NCI-H1092 treated with DMSO at 0.1 percent for 48 hours (cell line): ENCODE results near the gene RECQL.
A peak's percentile ranks its signal among the peaks of the same experiment; 100 is the strongest.

ENCODE experiments used
- DNase-seq: peaks from one replicate; lab custom pipeline; 2025; lab: John Stamatoyannopoulos, UW

The RECQL gene, protein sequence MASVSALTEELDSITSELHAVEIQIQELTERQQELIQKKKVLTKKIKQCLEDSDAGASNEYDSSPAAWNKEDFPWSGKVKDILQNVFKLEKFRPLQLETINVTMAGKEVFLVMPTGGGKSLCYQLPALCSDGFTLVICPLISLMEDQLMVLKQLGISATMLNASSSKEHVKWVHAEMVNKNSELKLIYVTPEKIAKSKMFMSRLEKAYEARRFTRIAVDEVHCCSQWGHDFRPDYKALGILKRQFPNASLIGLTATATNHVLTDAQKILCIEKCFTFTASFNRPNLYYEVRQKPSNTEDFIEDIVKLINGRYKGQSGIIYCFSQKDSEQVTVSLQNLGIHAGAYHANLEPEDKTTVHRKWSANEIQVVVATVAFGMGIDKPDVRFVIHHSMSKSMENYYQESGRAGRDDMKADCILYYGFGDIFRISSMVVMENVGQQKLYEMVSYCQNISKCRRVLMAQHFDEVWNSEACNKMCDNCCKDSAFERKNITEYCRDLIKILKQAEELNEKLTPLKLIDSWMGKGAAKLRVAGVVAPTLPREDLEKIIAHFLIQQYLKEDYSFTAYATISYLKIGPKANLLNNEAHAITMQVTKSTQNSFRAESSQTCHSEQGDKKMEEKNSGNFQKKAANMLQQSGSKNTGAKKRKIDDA

GRCh38 chr12:21501258-21502163 is at the start of gene RECQL, which contains the start of gene GOLT1B:
Gene RECQL (minus strand): TSS chr12:21501635. CDS start chr12:21499570, 2,065 bp downstream.
Gene GOLT1B (plus strand): TSS chr12:21501789. CDS start chr12:21501924, 135 bp downstream.
- peak; percentile 98 for DNase-seq

- no peak for DNase-seq
These were observed 46.0 kb upstream of the RECQL start for GRCh38 chr12:21547437-21547836.

GRCh38 chr12:21546716-21547115 is 45.3 kb upstream of the RECQL start:
- no peak for DNase-seq

DNA sequence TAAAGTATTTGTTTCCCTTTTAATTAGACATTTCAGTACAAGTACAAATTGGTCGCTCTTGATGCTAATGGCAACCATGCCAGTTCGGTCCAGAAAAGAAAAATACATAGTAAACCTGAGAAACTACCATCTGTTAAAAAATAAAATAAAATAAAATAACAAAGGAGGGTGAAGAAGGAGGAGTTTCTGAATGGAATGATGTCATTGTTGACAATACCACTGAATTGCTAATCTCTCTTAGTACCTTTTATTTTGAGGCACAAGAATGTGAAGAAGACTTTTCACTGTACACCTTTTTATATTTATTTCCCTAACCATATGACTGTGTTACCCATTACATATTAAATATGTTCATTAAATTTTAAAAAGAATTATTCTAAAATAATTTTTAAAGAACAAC is 44.1 kb upstream of the RECQL start:
- no peak for DNase-seq

DNA sequence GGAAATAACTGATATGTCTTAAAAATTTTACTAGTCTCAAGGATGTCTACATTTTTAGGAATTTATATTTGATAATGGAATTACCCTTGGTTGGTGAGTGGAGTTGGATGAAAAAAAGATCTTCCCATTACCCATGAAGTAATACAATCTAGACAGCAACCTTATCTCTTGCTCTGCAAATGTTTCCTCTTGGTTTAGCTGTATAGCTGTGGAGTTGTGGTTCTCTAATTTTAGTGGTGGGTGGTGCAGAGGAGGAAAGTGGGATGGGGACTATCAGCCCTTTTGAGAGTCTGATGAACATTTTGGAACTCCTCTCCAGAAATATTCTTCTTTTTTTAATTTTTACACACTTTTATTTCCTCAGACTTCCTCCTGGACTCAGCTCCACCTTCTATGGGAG is 41.7 kb upstream of the RECQL start:
- no peak for DNase-seq

DNA sequence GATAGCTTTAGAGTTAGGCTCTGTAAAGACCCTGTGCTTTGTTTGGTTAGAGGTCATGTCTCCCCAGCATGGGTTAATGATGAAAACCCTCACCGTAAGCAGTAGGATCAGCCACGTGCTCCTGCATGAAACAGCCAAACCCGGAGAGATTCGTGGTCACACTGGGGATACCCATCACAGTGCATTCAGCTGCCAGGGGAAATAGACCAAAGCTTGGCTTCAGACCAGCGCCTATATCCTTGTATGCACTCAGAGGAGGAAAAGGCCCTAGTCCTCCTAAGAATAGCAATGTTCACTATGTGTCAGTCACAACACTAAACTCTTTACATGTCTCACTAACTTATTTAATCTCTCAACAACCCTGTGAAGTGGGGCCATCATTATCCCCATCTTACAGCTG is 41.0 kb upstream of the RECQL start:
- DNase-seq: no peak

DNA sequence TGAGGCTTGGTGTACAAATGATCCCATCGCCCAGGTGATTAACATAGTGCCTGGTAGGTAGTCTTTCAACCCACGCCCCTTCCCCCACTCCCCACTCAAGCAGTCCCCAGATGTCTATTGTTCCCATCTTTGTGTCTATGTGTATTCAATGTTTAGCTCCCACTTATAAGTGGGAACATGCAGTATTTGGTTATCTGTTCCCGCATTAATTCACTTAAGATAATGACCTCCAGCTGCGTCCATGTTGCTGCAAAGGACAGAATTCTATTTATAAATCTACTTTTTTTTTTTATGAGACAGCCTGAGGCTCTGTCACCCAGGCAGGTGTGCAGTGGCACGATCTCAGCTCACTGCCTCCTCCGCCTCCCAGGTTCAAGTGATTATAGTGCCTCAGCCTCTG is 40.3 kb upstream of the RECQL start:
- peak; percentile 18 for DNase-seq

DNA sequence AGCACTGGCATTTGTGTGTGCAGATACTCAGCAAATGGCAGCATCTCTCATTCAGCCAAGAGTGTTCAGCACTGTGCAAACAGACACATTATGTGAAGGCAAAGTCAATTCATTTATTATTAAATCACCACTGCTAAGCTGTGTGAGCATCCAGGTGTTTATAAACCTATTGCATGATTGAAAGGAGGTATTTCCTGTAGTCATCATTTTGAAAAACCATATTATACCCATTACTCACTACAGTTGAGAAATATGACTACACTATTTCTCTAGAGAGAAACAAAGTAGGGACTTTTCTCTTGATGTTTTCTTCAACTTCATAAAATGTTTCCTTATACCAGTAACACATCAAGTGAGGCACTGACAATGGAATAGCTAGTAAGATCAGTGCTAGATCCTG is 38.4 kb upstream of the RECQL start:
- peak; percentile 8 for DNase-seq

DNA sequence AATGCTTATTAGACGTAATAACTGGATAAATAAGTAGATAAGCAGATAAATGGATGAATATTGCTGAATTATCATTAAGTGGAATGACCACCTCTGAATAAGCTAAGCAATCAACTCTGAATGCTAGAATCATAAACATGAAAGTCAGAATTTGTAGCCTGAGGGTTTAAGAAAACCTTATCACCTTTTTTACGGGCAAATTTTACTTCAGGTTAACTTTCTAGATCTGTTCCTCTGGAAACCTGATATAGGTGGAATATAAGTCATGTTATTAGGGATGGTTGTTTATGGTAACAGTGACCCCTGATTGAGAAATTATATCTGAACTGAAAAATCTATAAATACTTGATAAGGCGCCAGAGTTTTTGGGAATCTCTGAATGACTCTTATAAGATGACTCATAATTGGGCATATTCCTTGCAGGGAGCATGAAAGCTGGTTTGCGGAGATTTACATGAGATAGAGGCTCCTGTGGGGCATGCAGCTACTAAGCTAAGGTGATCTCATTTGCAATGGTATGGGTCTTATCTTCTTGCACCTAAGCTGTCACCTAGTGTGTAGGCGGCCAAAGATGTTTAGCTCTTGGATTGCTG is 36.7 kb upstream of the RECQL start:
- DNase-seq: no peak

GRCh38 chr12:21529456-21529855 is 28.0 kb upstream of the RECQL start:
- no peak for DNase-seq

GRCh38 chr12:21528953-21529352 is 27.5 kb upstream of the RECQL start:
- no peak for DNase-seq

- DNase-seq: peak; percentile 82
These were observed 26.2 kb upstream of the RECQL start for GRCh38 chr12:21527451-21528180.

- peak; percentile 78 for DNase-seq
These were observed 25.4 kb upstream of the RECQL start for GRCh38 chr12:21526721-21527345.

DNA sequence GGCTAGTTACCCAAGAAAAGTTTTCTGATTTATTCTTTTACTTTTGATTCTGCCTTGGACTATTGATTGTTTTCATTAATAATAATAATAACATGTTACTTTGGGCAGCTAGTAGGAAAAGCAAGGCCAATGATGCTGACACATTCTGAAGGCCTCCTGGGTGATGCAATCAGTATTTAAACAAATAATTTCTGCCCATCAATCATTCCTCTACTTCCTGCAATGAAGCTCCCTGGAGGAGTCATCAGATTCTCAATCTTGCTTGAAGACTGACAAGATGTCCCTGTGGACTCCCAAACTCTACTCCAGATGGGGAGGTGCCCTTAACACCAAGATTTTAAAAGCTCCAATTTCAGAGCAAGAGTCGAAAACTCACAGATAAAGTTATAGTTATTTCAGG is 24.6 kb upstream of the RECQL start, which contains the start of gene SPX:
TSS of gene SPX (plus strand) at position 244 of the 400 bp plus-strand sequence. CDS start 177 bp downstream, outside the sequence.
- DNase-seq: no peak

DNA sequence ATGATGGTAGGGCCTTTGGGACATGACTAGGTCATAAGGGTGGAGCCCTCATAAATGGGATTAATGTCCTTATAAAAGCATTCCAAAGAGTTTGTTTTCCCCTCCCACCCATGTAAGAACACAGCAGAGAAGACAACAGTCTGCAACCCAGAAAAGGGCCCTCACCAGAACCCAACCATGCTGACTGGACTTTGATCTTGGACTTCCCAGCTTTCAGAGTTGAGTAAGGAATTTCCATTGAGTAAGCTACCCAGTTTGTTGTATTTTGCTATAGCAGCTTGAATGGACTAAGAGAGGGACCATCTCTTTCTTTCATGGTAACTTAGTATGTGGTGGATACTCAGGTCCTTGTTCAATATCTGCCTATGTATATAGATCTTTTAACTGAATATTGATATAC is 21.7 kb upstream of the RECQL start:
- no peak for DNase-seq

- no peak for DNase-seq
These were observed 20.1 kb upstream of the RECQL start for GRCh38 chr12:21521541-21521940.

DNA sequence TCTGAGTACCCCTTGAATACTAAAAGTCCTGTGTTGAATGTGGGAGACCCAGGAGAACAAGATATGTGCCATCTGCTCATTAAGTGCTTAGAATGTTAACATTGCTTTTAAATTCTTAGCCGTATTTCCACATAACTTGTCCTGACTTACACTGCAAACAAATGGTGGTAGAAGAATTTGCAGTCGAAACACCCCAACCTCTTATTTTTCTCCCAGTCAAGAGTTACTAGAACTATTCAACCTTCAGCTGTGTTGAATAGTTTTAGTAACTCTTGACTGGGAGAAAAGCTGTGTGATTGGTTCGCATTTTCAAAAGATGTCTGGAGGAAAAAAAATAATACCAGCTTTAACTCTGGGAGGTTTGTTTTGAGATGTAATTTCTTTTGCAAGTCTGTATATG is 17.0 kb upstream of the RECQL start:
- no peak for DNase-seq

GRCh38 chr12:21516281-21516680 is 14.8 kb upstream of the RECQL start:
- DNase-seq: no peak

DNA sequence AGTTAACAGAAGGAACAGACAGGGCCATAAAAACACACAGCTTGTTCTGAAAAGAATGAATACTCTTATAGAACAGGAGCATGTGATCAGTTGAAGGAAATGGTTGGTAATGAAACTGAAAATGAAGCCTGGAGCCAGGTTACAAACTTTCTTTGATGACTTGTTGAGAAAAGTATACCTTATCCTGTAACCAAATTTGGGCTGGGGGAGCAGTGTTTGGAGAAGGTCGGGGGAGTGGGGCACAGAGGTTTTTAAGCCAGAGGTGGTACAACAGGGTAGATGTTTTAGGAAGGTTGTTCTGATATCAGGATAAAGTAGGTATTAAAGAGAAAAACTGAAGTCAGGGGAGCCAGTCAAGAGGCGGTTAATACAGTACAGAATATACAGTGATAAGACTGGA is 8.3 kb upstream of the RECQL start:
- DNase-seq: no peak

GRCh38 chr12:21507849-21508248 is 6.4 kb upstream of the RECQL start:
- DNase-seq: no peak

DNA sequence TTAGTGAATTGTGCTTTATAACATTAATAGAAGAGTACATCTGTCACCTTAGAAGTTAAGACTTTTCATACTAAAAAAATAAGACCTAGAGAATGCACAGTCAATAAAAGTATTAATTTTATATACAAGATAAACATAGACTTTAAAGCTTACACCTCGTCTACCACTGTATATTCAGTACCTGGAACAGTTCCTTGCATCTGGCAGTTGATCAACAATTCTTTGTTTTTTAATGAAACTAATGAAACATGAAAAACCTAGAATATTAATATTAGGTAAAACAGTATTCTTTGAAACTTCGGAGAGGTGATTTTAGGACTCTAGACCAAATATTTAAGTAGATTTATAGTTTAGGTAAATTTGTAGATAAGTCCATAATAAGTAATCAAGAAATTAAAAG is 4.5 kb upstream of the RECQL start:
- DNase-seq: no peak
